ENCODE measurements around the gene TSPAN9. TPM values are rescaled to one million over a fixed set of nuclear protein-coding genes. Genes with fewer than 3 reads are reported as not detected.

TSPAN9 gene
- total and polyA plus RNA-seq, 9 of the 15 experiments (the other 6 are each of a cell fraction or from before 2014, with no cell fraction given), result 0.23 to 2.1 (median 0.60) TPM; not detected in 2

GRCh38 chr12:3047961-3048360, 29.2 kb upstream of the TSPAN9 start:
- Histone ChIP-seq H3K9me3 (replicated peaks; ENCODE audit: control insufficient read depth, insufficient read depth, low read depth, low read length) (no peaks in the 10 kb centered on the region), H3K4me2 (ENCODE audit: insufficient read depth, low read length) (no peak overlapping the region), H2AFZ (ENCODE audit: low read depth, low read length) (no peak overlapping the region), H3K4me3 (no peak overlapping the region), H3K36me3 (ENCODE audit: control insufficient read depth, insufficient read depth, low read length) (no peaks in the 10 kb centered on the region), H4K20me1 (replicated peaks; ENCODE audit: control insufficient read depth, insufficient read depth, low read length) (peaks cover 7% of the 10 kb centered on the region; the same call in 1 of the 2 replicates), H3K27me3 (ENCODE audit: control insufficient read depth in 2 of 2, insufficient read depth in 2 of 2, low read length in 2 of 2) (peaks cover 2 to 6% of the 10 kb centered on the region in 2 experiments; a peak in 2 of 5 replicates), H3K79me2 (ENCODE audit: control insufficient read depth, insufficient read depth, low read length) (no peaks in the 10 kb centered on the region), H3K27ac (ENCODE audit: extremely low read depth, low read depth, low read length) (no peak overlapping the region), H3K9ac (ENCODE audit: insufficient read depth in 1 of 2, low read depth in 2 of 2, low read length in 2 of 2) (no peak overlapping the region), H3K9me1 (ENCODE audit: control insufficient read depth, insufficient read depth, low read length) (no peaks in the 10 kb centered on the region), H3K4me1 (replicated peaks in 1 of 2; ENCODE audit: control insufficient read depth in 2 of 2, insufficient read depth in 2 of 2, low read length in 2 of 2) (no peaks in the 10 kb centered on the region; a peak in 1 of 5 replicates)
- in situ Hi-C loops (cut with MboI), result no loop called here
- no peak for FAIRE-seq
- ATAC-seq, result no peak
- TF ChIP-seq BDP1 (IDR thresholded peaks at IDR 0.05; ENCODE audit: insufficient read depth, insufficient read length) (no peak), ZNF445 (CRISPR knock-in tag; IDR thresholded peaks at IDR 0.05; ENCODE audit: low read depth) (no peak), TCF7 (IDR thresholded peaks at IDR 0.05; ENCODE audit: borderline replicate concordance) (no peak), MCM2 (IDR thresholded peaks at IDR 0.05; ENCODE audit: low read depth) (no peak), HCFC1 (IDR thresholded peaks at IDR 0.05; ENCODE audit: low read depth, low read length) (no peak), RBM34 (IDR thresholded peaks at IDR 0.05; ENCODE audit: borderline replicate concordance, insufficient read depth, low read length) (no peak)
- BruUV-seq (replicated peaks), result no TSS peak
- intact Hi-C loops (cut with micrococcal nuclease), result no loop called here
- peak in 2 of 4 experiments; percentile 2 to 3 for DNase-seq (ENCODE audit: extremely low read depth in 1 of 4, low spot score in 3 of 4)
- CTCF ChIA-PET (ENCODE audit: low intra/inter-chr PET ratio), result no interaction called here
- WGBS (ENCODE audit: insufficient coverage, low coverage, missing lambda C conversion rate), result 2% methylated on average over 6 of the region's 8 CpGs
- POLR2A ChIA-PET, result no interaction called here

- H3K4me1 ChIP-seq (replicated peaks in 1 of 2; ENCODE audit: control insufficient read depth in 2 of 2, insufficient read depth in 2 of 2, low read length in 2 of 2), result no peaks in the 10 kb centered on the region; a peak in 1 of 5 replicates
- H3K27ac ChIP-seq (ENCODE audit: extremely low read depth, low read depth, low read length), result no peak overlapping the region
- FAIRE-seq (no peak), DNase-seq (ENCODE audit: extremely low read depth in 1 of 4, low spot score in 3 of 4) (no peak), ATAC-seq (no peak)
- no peak overlapping the region for H3K9ac ChIP-seq (ENCODE audit: insufficient read depth in 1 of 2, low read depth in 2 of 2, low read length in 2 of 2)
- no peaks in the 10 kb centered on the region for H3K9me3 ChIP-seq (replicated peaks; ENCODE audit: control insufficient read depth, insufficient read depth, low read depth, low read length)
- peaks cover 2 to 6% of the 10 kb centered on the region in 2 experiments; a peak in 2 of 5 replicates for H3K27me3 ChIP-seq (ENCODE audit: control insufficient read depth in 2 of 2, insufficient read depth in 2 of 2, low read length in 2 of 2)
- H3K79me2 ChIP-seq (ENCODE audit: control insufficient read depth, insufficient read depth, low read length), result no peaks in the 10 kb centered on the region
- no peak overlapping the region for H3K4me3 ChIP-seq
- peaks cover 7% of the 10 kb centered on the region; the same call in 1 of the 2 replicates for H4K20me1 ChIP-seq (replicated peaks; ENCODE audit: control insufficient read depth, insufficient read depth, low read length)
- H2AFZ ChIP-seq (ENCODE audit: low read depth, low read length), result no peak overlapping the region
- H3K36me3 ChIP-seq (ENCODE audit: control insufficient read depth, insufficient read depth, low read length), result no peaks in the 10 kb centered on the region
- H3K9me1 ChIP-seq (ENCODE audit: control insufficient read depth, insufficient read depth, low read length), result no peaks in the 10 kb centered on the region
- ChIA-PET CTCF (ENCODE audit: low intra/inter-chr PET ratio) (no interaction called here), POLR2A (no interaction called here)
- H3K4me2 ChIP-seq (ENCODE audit: insufficient read depth, low read length), result no peak overlapping the region
- in situ Hi-C loops (cut with MboI) (no loop called here), intact Hi-C loops (cut with micrococcal nuclease) (no loop called here)
- BruUV-seq (replicated peaks), result no TSS peak
- WGBS (ENCODE audit: insufficient coverage, low coverage, missing lambda C conversion rate), result 7% methylated on average over 4 of the region's 4 CpGs
- no peak for TF ChIP-seq TOE1 (IDR thresholded peaks at IDR 0.05; ENCODE audit: borderline replicate concordance)
- no peak for TF ChIP-seq TOE1 (CRISPR knock-in tag; IDR thresholded peaks at IDR 0.05; ENCODE audit: borderline replicate concordance, low read depth)
- no peak for TF ChIP-seq CBX8 (IDR thresholded peaks at IDR 0.05; ENCODE audit: borderline replicate concordance, extremely low read depth, low read depth, low read length, poor library complexity, severe bottlenecking)
- TF ChIP-seq CBFB (CRISPR knock-in tag; IDR thresholded peaks at IDR 0.05), result no peak
- TF ChIP-seq CHAMP1 (IDR thresholded peaks at IDR 0.05), result no peak
- no peak for TF ChIP-seq TBP (optimal IDR thresholded peaks at IDR 0.05; ENCODE audit: low read depth, low read length)
- no peak for TF ChIP-seq ZSCAN29 (IDR thresholded peaks at IDR 0.05)
- no peak for TF ChIP-seq BHLHE40 (IDR thresholded peaks at IDR 0.05; ENCODE audit: low read length)
- TF ChIP-seq TAF7 (tag; IDR thresholded peaks at IDR 0.05), result no peak
Observed at GRCh38 chr12:3048540-3048939, 28.6 kb upstream of the TSPAN9 start.

All from K562 (cell line).